Measurements from ENCODE around the gene PIP5KL1.

PIP5KL1 gene

DNA sequence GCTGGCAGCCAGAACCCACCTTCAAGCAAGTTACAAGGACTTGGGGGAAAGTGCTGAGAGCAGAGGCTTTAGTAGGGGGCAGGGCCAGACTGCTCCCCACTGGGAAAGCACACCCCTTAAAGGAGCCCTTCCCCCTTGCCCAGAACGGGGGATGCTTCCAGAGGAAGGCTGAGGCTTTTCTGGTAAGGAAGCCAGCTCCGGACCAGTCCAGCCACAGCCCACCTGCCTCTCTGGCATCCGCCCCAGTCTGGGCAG is 11.3 kb upstream of the PIP5KL1 start:
- H3K4me1 ChIP-seq, result peaks cover 0 to 26% (median 11%) of the 10 kb centered on the region in 4 donors
- no peak overlapping the region for H3K4me3 ChIP-seq
- H3K27ac ChIP-seq, result no peak overlapping the region
- no peaks in the 10 kb centered on the region for H3K27me3 ChIP-seq
- DNase-seq, result no peak
- TF ChIP-seq, protein P1, sequence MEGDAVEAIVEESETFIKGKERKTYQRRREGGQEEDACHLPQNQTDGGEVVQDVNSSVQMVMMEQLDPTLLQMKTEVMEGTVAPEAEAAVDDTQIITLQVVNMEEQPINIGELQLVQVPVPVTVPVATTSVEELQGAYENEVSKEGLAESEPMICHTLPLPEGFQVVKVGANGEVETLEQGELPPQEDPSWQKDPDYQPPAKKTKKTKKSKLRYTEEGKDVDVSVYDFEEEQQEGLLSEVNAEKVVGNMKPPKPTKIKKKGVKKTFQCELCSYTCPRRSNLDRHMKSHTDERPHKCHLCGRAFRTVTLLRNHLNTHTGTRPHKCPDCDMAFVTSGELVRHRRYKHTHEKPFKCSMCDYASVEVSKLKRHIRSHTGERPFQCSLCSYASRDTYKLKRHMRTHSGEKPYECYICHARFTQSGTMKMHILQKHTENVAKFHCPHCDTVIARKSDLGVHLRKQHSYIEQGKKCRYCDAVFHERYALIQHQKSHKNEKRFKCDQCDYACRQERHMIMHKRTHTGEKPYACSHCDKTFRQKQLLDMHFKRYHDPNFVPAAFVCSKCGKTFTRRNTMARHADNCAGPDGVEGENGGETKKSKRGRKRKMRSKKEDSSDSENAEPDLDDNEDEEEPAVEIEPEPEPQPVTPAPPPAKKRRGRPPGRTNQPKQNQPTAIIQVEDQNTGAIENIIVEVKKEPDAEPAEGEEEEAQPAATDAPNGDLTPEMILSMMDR (IDR thresholded peaks at IDR 0.05), result no peak
- no peaks in the 10 kb centered on the region for H3K9me3 ChIP-seq
- intact Hi-C loops (cut with DNase I; ENCODE audit: low total_unique reads), result loop anchor here (5.0 kb wide), 2 partner anchors 35 to 175 kb away; no protein-coding TSS in a partner anchor
- peaks cover 9 to 48% (median 14%) of the 10 kb centered on the region in 3 donors for H3K36me3 ChIP-seq

DNA sequence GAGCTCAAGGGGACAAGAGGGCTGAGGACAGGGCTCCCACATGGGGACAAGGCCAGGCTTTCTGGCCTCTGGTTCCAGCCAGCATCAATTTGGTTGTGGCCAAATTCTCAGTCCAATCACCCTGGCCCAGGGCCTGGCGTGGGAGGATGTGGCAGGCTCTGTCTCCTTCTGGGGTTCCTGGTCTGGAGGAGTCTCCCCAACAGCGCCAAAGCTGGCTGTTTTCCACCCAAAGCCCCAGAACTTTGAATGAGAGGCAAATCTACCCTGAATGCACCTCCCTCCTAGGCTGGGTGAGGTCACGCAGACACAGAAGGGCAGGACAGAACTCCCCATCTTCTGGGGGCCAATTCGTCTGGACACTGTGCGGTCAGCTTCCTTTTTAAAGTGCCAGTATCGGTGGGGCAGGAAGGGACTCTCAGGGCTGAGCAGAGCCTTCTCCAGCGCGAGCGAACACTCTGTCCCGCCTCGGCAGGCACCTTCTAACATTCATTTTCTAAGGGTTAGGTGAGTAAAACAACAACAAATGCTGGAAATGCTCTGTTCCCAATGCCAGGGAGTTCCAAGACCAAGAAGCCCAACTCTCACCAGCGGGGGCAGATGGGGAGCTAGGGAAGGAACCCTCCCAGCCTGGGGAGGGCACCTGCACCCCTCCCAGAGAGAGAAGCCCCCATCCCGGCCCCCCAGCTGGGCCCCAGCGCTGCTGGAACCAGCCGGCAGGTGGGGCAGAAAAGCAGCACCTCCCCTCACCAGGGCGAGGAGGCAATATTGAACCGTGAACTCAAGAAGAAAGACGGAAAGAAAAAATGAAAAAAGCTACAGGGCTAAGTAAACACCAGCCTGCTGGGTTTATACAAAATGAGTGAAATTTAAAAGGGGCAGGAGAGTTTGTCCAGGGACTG is 10.7 kb upstream of the PIP5KL1 start:
- Histone ChIP-seq H3K27ac (no peak overlapping the region), H3K4me1 (peaks cover 0 to 31% (median 16%) of the 10 kb centered on the region in 4 donors)
- intact Hi-C loops (cut with DNase I; ENCODE audit: low total_unique reads), result loop anchor here (5.0 kb wide), 2 partner anchors 36 to 176 kb away; no protein-coding TSS in a partner anchor

DNA sequence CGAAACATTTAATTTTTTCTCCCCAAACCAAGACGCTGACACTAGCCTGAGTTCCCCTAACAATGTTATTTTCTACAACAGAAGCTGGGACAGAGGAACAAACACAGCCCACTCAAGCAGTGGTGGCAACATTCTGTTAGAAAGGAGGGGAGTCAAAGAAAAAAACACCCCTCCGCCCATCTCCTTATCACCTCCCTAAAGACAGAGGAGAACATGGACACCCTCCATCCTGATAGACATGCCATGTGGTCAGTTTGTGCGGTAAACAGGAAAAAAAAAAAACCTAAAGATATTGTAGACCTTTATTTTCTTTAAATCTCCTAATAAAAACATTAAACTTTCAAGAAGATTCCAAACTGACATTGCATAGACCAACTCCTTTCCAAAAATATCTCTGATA is 10.0 kb upstream of the PIP5KL1 start:
- Histone ChIP-seq H3K4me1 (peaks cover 0 to 39% (median 23%) of the 10 kb centered on the region in 4 donors), H3K4me3 (no peak overlapping the region), H3K27me3 (no peaks in the 10 kb centered on the region), H3K36me3 (peaks cover 9 to 49% (median 13%) of the 10 kb centered on the region in 3 donors), H3K9me3 (no peaks in the 10 kb centered on the region), H3K27ac (no peak overlapping the region)
- no peak for DNase-seq
- TF ChIP-seq, protein P1 (IDR thresholded peaks at IDR 0.05), result no peak
- intact Hi-C loops (cut with DNase I; ENCODE audit: low total_unique reads), result loop anchor here (5.0 kb wide), 2 partner anchors 37 to 177 kb away; no protein-coding TSS in a partner anchor

More for the DNA sequence above, 10.7 kb upstream of the PIP5KL1 start:
- Histone ChIP-seq H3K36me3 (peaks cover 9 to 48% (median 14%) of the 10 kb centered on the region in 3 donors), H3K4me3 (no peak overlapping the region), H3K27me3 (no peaks in the 10 kb centered on the region), H3K9me3 (no peaks in the 10 kb centered on the region)
- TF ChIP-seq, protein P1 (IDR thresholded peaks at IDR 0.05), result no peak
- no peak for DNase-seq

DNA sequence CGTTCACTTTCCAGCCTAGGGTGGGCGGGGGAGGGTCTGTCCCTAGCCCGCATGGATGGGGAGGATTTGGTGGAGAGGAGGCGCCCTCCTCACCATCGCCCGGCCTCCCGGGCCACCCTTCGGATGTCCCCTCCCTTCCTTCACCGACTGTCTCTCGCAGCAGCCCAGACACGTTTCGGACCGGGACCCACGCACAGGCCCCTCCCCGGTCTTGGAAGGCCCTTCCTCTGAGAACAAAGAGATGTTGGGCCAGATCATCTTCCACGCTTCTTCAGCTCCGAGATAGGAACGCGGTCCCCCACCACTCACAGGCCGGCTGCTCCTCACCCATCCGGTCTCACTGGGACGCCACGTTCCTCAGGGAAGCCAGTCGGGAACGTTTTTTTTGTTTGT is 7.7 kb upstream of the PIP5KL1 start:
- Histone ChIP-seq H3K4me3 (peak overlapping the region; percentile 68 to 90), H3K9me3 (no peaks in the 10 kb centered on the region), H3K36me3 (peaks cover 0 to 39% (median 8%) of the 10 kb centered on the region in 3 donors), H3K27ac (peak overlapping the region; percentile 60 to 64), H3K4me1 (peaks cover 0 to 35% (median 26%) of the 10 kb centered on the region in 4 donors), H3K27me3 (no peaks in the 10 kb centered on the region)
- TF ChIP-seq, protein P1 (IDR thresholded peaks at IDR 0.05), result no peak
- intact Hi-C loops (cut with DNase I; ENCODE audit: low total_unique reads), result no loop called here
- no peak for DNase-seq

DNA sequence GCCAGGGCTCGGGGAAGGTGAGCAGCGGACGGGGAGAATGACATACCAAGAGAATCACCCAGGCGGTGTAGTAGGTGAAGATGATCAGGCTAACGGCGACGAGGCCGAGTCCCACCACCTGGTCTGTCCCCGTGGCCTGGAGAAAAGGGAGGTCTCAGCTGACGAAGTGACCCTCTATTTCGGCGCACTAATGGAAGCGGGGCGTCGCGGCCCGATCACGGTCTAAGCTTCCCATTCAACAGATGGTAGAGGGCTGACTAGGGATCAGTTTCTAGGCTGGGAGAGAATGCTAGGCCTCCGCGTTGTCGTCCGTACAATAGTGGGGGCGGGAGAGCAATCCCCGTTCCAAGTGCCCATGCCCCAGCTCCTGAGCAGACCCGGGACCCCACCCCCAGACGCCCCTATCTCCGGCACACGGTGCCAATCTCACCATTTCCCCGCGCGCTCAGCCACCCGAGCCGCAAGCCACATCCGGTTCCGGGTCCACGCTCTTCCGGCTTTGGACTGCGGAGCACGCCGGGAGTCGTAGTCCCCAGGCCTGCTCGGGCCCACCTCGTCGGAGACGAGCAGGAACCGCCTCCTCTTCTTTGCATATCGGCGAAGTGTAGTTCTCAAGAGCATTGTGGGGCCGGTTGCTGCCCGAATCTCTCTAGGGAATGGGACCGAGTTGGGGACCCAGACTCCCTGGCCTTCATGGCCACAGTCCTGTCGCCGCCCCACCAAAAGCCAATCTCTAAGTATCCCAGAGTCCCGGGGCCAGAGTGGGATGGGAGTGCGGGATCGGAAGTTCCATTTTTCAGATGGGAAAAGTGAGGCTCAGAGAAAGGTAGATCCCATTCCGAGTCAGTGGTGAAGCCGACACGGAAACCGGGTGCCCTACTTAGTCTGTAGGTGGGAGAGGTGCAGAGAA is 7.1 kb upstream of the PIP5KL1 start, which contains the start of gene DPM2:
TSS of gene DPM2 (minus strand) at position 467 of the 910 bp plus-strand sequence. CDS start at position 433, 34 bp downstream.
- intact Hi-C loops (cut with DNase I; ENCODE audit: low total_unique reads), result no loop called here

More for the DNA sequence above, 7.1 kb upstream of the PIP5KL1 start, which contains the start of gene DPM2:
- Histone ChIP-seq H3K27ac (peak within 1 kb of the TSS; percentile 60 to 64), H3K27me3 (no peaks in the 10 kb centered on the region), H3K36me3 (peaks cover 0 to 33% (median 8%) of the 10 kb centered on the region in 3 donors), H3K4me1 (peaks cover 0 to 33% (median 26%) of the 10 kb centered on the region in 4 donors), H3K4me3 (peak within 1 kb of the TSS; percentile 68 to 90), H3K9me3 (no peaks in the 10 kb centered on the region)
- DNase-seq, result peak; percentile 72 to 85
- TF ChIP-seq, protein P1 (IDR thresholded peaks at IDR 0.05), result no peak
